ENCODE data around the gene SOD3.

The SOD3 gene

DNA sequence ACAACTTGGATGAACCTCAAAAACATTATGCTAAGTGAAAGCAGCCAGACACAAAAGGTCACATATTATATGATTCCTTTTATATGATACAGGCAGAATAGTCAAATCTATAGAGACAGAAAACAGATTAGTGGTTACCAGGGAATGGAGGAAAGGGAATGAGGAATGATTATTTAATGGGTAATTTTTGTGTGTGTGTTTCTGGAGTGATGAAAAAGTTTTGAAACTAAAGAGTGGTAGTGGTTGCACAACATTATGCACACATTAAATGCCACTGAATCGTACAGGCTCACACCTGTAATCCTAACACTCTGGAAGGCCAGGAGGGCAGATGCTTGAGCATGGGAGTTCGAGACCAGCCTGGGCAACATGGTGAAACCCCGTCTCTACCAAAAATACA is 19.6 kb upstream of the SOD3 start:
- DNase-seq (ENCODE audit: low spot score): no peak

DNA sequence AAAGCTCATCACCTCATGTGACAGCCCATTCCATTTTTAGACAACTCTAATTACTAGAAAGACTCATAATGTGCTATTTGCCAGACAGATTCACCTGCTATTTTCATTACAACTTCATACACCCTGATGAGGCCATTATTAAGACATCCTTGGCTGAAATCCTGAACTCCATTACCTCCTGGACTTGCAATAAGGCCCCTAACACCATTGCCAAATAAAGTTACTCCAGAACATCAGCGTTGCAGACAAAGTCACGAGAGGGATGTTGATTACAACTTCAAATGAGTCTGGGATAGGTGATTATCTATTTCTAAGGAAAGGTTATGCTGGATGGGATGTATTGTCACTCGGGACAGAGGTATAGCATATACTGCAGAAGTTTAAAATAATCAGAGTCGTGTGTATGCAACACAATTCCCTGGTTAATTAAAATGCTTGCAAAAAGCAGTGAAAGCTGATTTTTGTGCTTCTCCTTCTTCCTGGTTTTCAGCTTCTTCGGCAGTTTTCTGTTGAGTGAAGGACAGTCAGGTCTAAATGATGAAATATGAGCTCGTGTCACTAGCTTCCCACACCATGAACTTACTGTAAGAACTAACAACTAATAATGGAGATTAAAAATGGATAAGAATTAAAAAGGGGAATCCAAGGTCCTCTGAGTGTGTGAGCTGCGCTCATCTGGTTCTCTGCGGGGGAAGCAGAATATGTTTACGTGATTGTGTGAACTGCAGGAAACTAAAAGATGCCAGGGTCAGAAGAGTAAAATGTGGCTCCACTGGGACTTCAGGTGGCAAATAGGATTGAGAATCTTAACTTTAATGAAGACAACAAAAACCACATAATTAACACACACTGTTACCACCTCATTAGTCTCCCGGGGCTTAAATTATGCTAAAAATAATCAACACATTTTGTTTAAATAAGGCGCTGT is 17.6 kb upstream of the SOD3 start:
- DNase-seq (ENCODE audit: low spot score): no peak

DNA sequence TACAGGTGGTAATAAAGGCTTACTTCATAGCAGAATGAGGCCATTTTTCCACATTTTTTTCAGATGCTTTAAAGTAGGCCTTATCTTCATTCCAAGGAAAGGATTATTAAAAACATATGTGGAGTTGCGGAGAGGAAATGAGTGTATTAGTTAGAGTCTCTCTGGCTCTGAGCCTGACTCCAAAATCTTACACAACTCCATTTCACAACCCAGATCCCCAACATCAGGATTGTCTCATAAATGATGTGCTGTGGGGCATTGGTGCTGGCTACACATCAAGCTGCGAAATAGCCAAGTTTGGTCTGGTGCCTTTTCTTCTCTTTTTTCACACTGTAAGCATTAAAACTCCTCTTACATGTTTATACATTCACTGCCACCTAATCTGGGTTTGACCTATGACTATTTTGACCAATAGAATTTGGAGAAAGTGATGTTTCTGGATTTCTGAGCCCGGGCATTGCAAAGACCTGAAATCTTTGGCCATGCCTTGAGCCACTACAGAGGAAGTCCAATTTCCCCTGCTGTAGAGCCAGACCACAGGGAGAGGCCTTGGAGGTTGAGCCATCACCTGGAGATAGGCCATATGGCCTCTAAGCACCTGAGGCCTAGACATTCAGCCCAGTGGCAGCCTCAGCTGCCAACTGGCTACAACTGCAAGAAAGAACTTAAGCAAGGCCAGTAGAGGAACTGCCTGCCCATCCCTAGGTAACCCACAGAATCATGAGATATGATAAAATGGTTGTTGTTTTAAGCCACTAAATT is 16.7 kb upstream of the SOD3 start:
- no peak for DNase-seq (ENCODE audit: low spot score)

DNA sequence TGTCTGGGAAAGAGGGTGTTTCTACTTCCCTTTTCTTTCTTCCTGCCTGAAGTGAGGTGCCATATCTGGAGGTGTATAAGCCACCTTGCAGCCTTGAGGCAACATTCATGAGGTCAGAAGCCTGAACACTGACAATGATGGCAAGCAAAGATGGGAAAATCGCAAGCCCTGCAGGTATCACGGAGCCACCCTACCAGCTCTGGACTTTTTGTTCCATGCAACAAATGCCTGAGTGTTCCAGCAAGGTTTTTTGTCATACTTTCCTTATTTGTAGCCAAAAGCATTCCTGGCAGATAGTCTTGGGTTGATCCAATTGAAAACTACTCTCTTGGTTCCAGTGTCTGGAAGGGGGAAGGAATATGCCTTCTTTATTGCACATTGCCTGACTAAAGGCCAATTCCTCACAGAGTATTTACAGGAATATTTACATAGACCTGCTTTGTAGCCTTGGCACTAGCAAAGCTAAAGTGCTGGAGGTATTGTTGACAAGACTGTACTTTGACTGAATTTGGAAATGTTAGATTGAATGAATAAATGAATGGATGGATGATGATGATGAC is 14.4 kb upstream of the SOD3 start:
- DNase-seq (ENCODE audit: low spot score): no peak

DNA sequence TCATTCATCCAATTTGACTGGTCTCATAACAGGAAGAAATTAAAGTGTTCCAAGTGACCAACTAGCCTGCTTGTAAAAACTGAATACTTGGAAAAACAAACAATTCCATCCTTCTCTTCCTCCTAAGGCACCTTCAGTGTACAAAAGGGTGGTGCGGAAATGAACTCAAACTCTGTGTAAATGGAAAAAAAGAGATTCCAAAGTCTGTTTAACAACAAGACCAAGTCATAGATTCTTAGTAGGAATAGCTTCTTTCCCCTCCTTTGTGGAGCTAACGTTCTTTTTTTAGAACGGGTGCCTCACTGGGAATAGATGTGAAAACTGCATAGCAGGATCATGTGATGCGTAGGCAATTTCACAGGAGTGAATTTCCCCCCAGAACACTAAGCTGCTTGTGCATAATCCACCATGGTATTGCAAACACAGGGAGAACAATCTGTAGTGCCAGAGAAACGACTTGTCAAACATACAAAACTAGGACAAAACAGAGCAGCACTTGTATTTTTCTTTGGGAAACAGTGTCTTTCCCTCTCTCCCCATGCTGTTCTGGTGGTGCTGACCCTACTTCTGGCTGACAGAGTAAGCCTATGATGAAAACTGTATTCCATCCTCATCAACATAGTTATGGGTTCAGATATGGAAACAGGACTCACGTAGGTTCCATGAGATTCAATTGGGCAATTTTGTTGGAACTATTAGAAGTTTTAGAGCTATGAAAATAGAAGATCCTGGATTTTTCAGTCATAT is 13.2 kb upstream of the SOD3 start:
- DNase-seq (ENCODE audit: low spot score): no peak

DNA sequence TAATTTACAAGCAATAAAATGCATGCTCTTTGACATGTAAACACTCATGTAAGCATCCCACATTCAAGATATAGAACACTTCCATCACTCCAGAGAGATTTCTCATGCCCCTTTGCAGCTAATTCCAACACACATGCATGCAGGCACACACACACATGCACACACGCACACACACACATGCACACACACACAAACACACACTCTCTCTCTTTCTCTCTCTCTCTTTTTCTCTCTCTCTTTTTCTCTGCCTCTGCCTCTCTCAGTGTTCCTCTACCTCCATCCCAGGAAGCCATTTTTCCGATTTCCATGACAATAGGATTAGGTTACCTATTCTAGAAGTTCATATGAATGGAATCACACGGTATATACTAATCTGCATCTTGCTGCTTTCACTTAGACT is 11.9 kb upstream of the SOD3 start:
- DNase-seq (ENCODE audit: low spot score): no peak

DNA sequence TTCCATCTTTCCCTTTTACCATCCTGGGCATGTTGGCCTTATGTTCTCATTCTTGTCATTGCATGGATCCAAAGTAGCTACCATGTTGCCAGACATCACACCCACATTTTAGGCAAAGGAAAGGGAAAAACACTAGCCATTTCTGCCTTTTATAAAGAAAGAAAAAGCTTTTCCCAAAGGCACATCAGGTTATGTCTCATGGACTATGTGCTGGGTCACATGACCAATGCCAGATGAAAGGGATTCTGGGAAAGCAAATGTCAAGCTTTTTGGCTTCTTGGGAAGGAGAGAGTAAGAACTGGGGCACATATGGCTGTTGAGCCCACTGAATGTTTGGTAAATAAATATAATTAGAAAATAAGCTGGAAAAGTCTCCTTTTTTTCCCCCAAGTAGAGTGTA is 4.3 kb upstream of the SOD3 start:
- DNase-seq (ENCODE audit: low spot score): no peak

DNA sequence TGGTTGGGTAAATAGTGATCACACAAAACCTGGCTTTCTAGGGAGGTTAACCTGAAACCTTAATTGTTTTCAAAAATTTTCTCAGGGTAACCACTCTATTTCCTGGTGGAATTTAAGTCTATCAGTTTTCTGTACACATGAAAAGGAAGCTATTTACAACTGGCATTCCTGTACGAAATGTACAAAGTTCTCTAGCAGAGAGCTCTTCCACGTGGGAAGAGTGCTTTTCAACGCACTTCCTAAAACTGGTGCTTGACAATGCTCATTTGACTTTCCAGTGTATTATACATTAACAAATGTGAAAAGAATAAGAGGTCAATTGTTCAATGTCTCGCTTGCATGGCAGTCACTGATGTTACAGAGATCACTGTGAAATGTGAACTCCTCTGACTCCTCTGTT is 2.8 kb upstream of the SOD3 start:
- no peak for DNase-seq (ENCODE audit: low spot score)

DNA sequence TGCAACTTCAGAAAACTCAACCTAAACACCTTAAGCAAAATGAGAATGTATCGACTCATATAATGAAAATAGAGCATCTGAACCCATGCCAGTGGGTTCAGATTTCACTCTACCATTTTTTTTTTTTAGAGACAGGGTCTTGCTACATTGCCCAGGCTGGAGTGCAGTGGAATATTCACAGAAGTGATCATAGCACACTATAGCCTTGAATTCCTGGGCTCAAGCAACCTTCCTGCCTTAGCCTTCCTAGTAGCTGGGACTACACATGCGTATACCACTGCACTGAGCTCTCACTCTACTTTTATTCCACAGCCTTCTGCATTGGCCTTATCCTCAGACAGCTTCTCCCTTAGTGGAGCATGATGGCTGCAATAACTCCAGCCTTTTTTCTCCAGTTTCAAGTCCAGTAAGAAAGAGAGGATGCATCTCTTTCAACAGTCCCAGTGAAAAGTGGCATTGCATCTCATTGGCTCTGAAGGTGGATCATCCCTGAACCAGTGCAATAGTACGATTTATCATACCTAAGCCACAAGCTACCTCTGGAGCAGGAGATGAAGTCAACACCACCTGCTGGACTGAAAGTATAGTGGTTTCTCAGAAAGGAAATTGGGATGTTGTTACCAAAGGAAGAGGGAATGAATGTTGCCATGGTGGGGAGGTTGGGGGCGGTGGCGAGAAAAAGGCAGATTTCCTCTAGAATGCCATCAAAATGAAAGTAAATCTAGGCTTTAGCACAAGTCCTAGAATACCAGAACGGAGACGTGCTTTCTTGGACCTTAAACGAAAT is 2.0 kb upstream of the SOD3 start:
- no peak for DNase-seq (ENCODE audit: low spot score)

DNA sequence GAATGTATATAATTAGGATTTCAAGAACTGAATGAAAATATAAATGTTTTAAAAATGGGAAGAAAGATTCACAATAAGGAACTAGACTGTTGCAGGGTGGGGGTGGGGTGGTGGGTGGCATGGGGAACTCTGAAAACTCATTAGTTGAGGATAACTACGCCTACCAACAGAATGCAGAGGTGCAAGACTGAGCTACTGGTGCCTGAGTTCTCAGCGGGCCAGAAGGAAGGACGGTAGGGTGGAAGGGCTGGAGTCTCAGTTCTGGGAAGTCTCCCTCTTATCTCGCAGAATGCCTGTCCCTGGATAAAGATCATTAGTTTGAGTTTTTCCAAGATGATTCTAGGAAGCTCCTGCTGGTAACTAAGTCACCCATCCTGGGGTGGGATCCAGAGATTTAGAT is 1.3 kb upstream of the SOD3 start:
- no peak for DNase-seq (ENCODE audit: low spot score)

DNA sequence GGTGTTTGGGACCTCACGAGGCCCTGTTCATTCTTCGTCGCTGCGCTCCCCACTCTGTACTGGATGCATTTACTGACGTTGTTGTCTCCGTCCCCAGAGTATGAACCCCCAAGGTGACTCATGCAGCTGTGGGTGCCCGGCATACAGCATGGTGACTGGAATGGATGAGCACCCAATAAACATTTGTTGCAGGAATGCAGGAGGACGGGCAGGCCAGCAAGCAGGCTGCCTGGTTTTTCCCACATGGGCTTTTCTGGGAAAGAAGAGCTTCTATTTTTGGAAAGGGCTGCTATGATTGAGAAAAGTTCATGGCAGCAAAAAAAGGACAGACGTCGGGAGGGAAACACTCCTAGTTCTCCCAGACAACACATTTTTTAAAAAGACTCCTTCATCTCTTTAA is 893 bp upstream of the SOD3 start:
- DNase-seq (ENCODE audit: low spot score): no peak

DNA sequence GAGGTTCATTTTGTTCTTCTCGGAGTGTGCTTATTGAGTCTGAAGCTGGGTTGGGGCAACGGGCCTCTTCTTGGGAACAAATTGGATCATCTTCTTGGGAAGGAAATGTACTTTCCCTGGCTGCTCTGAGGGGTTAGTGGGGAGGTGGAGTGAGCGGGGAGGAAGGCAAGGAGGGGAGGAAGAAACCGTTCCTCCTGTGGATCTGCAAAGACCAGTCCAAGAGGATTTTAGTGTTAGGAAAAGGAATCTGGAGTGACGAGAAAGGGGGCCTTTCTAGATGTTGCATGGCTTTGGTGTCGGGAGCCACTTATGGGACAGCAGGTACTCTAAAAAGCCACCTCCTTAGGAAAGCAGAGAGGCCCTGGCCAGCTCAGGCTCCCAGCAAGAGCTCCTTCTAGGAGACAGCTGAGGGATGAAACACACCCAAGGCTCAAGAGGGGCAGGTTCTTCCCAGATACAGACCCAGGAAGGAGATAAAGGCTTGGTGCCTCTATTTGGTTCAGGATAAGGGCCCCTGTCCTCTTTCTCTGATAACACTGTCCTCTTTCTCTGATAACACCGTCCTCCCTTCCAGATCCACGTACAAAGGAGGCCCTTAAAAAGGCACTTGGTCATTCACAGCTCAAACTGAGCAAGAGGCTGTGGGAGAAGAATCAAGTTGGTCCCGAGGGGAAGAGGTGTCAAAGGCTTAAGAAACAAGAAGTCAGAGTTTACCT is 451 bp downstream of the SOD3 start:
- DNase-seq (ENCODE audit: low spot score): no peak

DNA sequence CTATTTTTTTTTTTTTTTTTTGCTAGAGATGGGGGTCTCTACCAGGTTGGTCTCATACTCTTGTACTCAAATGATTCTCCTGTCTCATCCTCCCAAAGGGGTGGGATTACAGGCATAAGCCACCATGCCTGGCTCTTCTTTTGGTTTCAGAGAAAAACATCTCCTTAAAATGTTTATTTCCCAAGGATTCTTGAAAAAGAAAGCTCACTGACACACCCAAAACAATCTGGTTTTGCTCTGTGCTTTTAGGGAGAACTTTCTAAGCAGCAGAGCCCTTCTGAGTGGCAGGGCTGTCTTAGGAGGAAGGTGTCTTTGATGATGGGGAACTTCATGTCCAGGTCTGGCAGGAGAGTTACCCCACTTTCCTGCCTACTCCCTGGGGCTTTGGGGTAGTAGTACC is 1.2 kb downstream of the SOD3 start:
- DNase-seq (ENCODE audit: low spot score): no peak

DNA sequence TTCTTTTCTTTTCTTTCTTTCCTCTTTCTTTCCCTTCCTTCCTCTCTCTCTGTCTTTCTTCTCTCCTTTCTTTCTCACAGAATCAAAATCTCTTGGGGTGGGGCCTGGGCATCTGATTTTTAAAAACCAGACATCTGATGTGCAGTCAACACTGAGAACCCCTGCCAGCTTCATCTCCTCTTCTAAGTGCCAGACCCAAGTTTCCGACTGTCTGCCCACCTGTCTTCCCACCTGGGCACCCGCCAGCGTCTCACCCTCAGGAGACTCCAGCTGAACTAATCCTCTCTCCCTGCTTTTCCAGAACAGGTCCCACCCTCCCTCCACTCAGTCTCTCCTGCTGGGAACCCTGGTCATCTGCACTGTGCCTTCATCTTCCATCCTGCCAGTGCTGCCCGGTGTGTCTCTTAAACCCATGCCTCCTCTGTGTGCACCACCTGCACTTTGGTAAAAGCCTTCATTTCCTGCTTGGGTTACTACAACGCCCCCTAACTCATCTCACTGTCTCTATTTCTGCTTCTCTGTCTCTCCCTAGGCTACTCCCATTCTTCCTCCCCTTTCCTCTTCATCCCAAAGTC is 2.8 kb downstream of the SOD3 start:
- no peak for DNase-seq (ENCODE audit: low spot score)

DNA sequence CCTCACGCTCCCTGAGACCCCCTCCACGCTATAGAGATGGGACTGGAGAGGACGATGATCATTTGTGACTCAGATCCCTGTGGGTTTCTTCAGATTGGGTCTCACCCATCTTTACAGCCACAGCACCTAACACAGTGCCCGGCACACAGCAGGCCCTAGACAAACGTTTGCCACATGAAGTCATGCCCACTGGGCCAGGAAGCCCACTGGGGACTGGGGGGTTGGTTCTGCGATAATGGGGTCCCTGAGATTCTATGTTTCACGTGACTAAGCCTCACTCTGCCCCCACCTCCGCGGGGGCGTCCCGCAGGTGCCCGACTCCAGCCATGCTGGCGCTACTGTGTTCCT is 3.8 kb downstream of the SOD3 start:
- DNase-seq (ENCODE audit: low spot score): no peak

DNA sequence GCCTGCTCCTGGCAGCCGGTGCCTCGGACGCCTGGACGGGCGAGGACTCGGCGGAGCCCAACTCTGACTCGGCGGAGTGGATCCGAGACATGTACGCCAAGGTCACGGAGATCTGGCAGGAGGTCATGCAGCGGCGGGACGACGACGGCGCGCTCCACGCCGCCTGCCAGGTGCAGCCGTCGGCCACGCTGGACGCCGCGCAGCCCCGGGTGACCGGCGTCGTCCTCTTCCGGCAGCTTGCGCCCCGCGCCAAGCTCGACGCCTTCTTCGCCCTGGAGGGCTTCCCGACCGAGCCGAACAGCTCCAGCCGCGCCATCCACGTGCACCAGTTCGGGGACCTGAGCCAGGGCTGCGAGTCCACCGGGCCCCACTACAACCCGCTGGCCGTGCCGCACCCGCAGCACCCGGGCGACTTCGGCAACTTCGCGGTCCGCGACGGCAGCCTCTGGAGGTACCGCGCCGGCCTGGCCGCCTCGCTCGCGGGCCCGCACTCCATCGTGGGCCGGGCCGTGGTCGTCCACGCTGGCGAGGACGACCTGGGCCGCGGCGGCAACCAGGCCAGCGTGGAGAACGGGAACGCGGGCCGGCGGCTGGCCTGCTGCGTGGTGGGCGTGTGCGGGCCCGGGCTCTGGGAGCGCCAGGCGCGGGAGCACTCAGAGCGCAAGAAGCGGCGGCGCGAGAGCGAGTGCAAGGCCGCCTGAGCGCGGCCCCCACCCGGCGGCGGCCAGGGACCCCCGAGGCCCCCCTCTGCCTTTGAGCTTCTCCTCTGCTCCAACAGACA is 4.4 kb downstream of the SOD3 start:
- no peak for DNase-seq (ENCODE audit: low spot score)

DNA sequence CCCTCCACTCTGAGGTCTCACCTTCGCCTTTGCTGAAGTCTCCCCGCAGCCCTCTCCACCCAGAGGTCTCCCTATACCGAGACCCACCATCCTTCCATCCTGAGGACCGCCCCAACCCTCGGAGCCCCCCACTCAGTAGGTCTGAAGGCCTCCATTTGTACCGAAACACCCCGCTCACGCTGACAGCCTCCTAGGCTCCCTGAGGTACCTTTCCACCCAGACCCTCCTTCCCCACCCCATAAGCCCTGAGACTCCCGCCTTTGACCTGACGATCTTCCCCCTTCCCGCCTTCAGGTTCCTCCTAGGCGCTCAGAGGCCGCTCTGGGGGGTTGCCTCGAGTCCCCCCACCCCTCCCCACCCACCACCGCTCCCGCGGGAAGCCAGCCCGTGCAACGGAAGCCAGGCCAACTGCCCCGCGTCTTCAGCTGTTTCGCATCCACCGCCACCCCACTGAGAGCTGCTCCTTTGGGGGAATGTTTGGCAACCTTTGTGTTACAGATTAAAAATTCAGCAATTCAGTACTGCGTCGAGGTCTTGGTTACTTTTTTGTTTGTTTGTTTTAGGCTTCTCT is 5.0 kb downstream of the SOD3 start:
- no peak for DNase-seq (ENCODE audit: low spot score)

DNA sequence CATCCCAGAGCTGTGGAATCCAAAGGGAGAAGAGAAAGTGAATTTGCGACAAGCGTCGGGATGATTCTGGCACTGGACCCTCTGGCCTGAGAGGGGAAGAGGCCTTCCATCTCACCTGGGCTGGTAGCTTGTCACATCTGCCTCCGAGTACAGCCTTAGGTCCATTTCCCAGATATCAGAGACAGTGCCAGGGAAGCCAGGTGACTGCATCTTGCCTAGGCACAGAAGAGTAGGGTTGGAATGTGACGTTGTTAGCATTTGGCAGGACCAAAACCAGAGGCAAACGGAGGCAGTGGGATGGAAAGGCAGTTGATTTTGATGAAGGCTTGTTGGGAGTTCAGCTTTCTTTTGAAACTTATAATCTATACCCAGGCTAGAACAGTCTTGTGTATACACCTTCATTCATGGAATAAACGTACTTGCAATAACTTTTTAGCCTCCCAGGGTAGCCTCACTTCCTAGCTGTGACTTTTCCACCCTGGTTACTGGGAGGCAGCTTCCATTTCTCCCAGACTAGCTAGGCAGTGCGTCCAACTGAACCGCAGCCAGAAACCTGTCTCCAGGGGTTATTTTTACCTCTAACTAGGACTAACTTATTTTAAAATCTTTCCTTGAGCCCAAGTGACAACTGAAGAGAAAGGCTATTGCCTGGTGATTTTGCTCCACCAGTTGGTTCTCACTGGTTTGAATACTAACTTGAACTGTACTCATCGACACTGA is 5.9 kb downstream of the SOD3 start:
- DNase-seq (ENCODE audit: low spot score): no peak

DNA sequence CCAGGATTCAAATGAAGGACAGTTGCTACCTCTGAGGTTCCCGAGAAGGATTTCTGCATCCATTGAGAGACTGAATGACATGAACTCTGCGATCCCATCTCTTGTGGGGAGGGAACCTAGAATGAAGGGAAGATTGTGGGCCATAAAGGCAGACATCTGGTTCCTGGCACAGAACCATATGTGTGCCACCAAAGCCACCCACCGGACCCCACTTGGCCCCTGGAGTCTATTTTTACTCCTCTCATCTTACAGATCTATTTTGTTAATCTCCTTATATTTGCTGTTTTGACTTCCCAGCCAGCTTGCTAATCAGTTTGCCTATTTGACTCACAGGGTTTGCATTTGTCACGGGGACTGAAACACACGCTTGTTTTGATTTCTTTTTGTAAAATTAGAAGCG is 7.3 kb downstream of the SOD3 start:
- DNase-seq (ENCODE audit: low spot score): no peak
